Mammary epithelial cell (primary cell): Measurements from ENCODE around the gene TIPARP.

Source experiments
- EZH2 ChIP-seq: IDR thresholded peaks from 2 replicates; pipeline ENCODE4 v1.6.1; 2012; ENCODE audit warnings: low read length, inconsistent platforms, borderline replicate concordance
- TF ChIP-seq, protein P1 (sequence below), 2 donors: IDR thresholded peaks in 1 of 2; conservative IDR thresholded peaks in 1 of 2; 2 replicates each; pipeline ENCODE4 v1.5.1; 2011 to 2012; ENCODE audit warnings: inconsistent platforms in 2 of 2, low read length in 2 of 2, mild to moderate bottlenecking in 2 of 2, control low read depth in 1 of 2, low read depth in 1 of 2; ENCODE audit not compliant: insufficient read depth in 1 of 2; ENCODE audit errors: extremely low read depth in 1 of 2

DNA sequence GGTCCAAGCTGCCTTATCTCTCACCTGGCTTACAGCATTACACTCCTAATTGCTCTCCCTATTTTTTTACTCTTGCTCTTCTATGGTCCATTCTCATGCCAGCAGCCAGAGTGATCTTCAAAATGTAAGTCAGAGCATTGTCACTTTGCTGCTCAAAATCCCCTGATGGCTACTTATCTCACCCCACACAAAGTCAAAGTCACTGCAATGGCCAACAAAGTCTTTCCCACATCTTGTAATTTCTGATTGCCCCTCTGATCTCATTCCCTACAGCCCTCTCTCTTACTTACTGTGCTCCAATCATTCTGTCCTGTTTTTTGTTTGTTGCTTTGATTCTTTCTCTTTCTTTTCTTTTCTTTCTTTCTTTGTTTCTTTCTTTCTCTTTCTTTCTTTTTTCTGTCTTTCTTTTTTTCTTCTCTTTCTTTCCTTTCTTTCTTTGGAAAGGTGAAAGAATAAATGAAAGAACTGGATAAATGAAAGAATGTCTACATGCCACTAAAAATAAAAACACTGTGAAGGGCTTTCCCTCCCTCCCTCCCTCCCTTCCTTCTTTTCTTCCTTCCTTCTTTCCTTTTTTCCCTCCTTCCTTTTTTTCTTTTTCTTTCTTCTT is 34.9 kb upstream of the TIPARP start:
- TF ChIP-seq, protein P1, sequence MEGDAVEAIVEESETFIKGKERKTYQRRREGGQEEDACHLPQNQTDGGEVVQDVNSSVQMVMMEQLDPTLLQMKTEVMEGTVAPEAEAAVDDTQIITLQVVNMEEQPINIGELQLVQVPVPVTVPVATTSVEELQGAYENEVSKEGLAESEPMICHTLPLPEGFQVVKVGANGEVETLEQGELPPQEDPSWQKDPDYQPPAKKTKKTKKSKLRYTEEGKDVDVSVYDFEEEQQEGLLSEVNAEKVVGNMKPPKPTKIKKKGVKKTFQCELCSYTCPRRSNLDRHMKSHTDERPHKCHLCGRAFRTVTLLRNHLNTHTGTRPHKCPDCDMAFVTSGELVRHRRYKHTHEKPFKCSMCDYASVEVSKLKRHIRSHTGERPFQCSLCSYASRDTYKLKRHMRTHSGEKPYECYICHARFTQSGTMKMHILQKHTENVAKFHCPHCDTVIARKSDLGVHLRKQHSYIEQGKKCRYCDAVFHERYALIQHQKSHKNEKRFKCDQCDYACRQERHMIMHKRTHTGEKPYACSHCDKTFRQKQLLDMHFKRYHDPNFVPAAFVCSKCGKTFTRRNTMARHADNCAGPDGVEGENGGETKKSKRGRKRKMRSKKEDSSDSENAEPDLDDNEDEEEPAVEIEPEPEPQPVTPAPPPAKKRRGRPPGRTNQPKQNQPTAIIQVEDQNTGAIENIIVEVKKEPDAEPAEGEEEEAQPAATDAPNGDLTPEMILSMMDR (conservative IDR thresholded peaks at IDR 0.05 in 1 of 2, IDR thresholded peaks at IDR 0.05 in 1 of 2; ENCODE audit: extremely low read depth in 1 of 2, insufficient read depth in 1 of 2, low read depth in 1 of 2, low read length in 2 of 2): no peak
- TF ChIP-seq EZH2: no peak
